Measurements from ENCODE around the gene KCNG3. TPM values are rescaled to one million over a fixed set of nuclear protein-coding genes. Genes with fewer than 3 reads are reported as not detected.

Gene KCNG3
- total RNA-seq, 1 experiment from 2014 or later = 0.94 TPM

- Mint-ChIP-seq H3K4me1 (ENCODE audit: low read depth, unreplicated experiment) (no peaks in the 10 kb centered on the region), H3K36me3 (ENCODE audit: insufficient read depth, unreplicated experiment) (no peaks in the 10 kb centered on the region), H3K4me3 (ENCODE audit: low read depth, unreplicated experiment) (no peak overlapping the region), H3K27me3 (ENCODE audit: unreplicated experiment) (no peaks in the 10 kb centered on the region), H3K9me3 (ENCODE audit: low read depth, unreplicated experiment) (peaks cover 7% of the 10 kb centered on the region), H3K27ac (ENCODE audit: unreplicated experiment) (no peak overlapping the region)
- no peak for TF ChIP-seq CTCF (IDR thresholded peaks at IDR 0.05; ENCODE audit: unreplicated experiment)
- CTCF ChIA-PET = no interaction called here
- intact Hi-C loops (cut with micrococcal nuclease; ENCODE audit: unreplicated experiment) = no loop called here
- DNase-seq = no peak
- BruUV-seq (replicated peaks) = no TSS peak
Observed at GRCh38 chr2:42414648-42415047, 79.1 kb downstream of the KCNG3 start.

GRCh38 chr2:42414158-42414557 is 79.6 kb downstream of the KCNG3 start:
- no peaks in the 10 kb centered on the region for H3K27me3 Mint-ChIP-seq (ENCODE audit: unreplicated experiment)
- H3K4me3 Mint-ChIP-seq (ENCODE audit: low read depth, unreplicated experiment) = no peak overlapping the region
- intact Hi-C loops (cut with micrococcal nuclease; ENCODE audit: unreplicated experiment) = no loop called here
- DNase-seq = no peak
- CTCF ChIA-PET = no interaction called here
- TF ChIP-seq CTCF (IDR thresholded peaks at IDR 0.05; ENCODE audit: unreplicated experiment) = no peak
- no peaks in the 10 kb centered on the region for H3K36me3 Mint-ChIP-seq (ENCODE audit: insufficient read depth, unreplicated experiment)
- BruUV-seq (replicated peaks) = no TSS peak
- H3K9me3 Mint-ChIP-seq (ENCODE audit: low read depth, unreplicated experiment) = peaks cover 7% of the 10 kb centered on the region
- H3K4me1 Mint-ChIP-seq (ENCODE audit: low read depth, unreplicated experiment) = no peaks in the 10 kb centered on the region
- no peak overlapping the region for H3K27ac Mint-ChIP-seq (ENCODE audit: unreplicated experiment)

DNA sequence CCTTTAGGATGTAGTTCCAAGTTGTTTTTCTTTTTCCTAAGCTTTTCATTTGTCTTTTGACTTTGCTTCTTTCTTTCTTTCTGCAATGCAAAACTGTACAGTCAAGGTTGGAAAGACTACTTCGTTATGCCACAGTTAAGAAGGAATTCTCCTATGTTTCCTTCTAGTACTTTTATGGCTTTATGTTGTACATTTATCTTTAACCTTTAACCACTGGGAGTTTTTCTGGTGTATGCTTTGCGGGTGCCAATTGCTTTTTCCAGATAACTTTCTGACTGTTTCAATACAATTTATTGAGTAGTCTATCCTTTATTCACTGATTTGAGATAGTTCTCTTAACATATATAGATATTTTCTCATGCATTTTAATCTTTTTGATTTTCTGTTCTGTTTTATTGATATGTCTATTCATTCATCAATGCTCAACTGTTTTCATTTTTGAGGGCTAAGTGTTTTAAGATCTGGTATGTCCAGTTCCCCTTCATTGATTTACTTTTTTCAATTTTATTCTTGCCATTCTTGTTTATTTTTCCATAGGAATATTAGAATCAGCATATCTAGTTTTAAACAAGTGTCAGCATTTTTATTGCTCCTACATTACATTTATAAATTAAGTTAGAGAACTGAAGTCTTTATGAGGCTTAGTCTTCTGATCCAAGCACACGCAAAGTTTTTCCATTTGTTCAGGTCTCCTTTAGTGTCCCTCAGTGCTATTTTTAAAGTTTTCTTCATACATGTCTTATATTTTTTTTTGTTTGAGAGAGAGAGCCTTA is 82.9 kb downstream of the KCNG3 start:
- intact Hi-C loops (cut with micrococcal nuclease; ENCODE audit: unreplicated experiment) = no loop called here
- CTCF ChIA-PET = no interaction called here
- Mint-ChIP-seq H3K27ac (ENCODE audit: unreplicated experiment) (no peak overlapping the region), H3K27me3 (ENCODE audit: unreplicated experiment) (no peaks in the 10 kb centered on the region), H3K4me1 (ENCODE audit: low read depth, unreplicated experiment) (no peaks in the 10 kb centered on the region), H3K4me3 (ENCODE audit: low read depth, unreplicated experiment) (no peak overlapping the region), H3K9me3 (ENCODE audit: low read depth, unreplicated experiment) (peaks cover 7% of the 10 kb centered on the region), H3K36me3 (ENCODE audit: insufficient read depth, unreplicated experiment) (no peaks in the 10 kb centered on the region)
- DNase-seq = no peak
- no TSS peak for BruUV-seq (replicated peaks)
- no peak for TF ChIP-seq CTCF (IDR thresholded peaks at IDR 0.05; ENCODE audit: unreplicated experiment)

- no peak for TF ChIP-seq CTCF (IDR thresholded peaks at IDR 0.05; ENCODE audit: unreplicated experiment)
- no peaks in the 10 kb centered on the region for H3K36me3 Mint-ChIP-seq (ENCODE audit: insufficient read depth, unreplicated experiment)
Observed at GRCh38 chr2:42408009-42408408, 85.8 kb downstream of the KCNG3 start.

More at GRCh38 chr2:42408009-42408408, 85.8 kb downstream of the KCNG3 start:
- no peaks in the 10 kb centered on the region for H3K9me3 Mint-ChIP-seq (ENCODE audit: low read depth, unreplicated experiment)
- H3K4me3 Mint-ChIP-seq (ENCODE audit: low read depth, unreplicated experiment) = no peak overlapping the region
- no peak overlapping the region for H3K27ac Mint-ChIP-seq (ENCODE audit: unreplicated experiment)
- no peaks in the 10 kb centered on the region for H3K27me3 Mint-ChIP-seq (ENCODE audit: unreplicated experiment)
- DNase-seq = no peak
- CTCF ChIA-PET = no interaction called here
- no TSS peak for BruUV-seq (replicated peaks)
- H3K4me1 Mint-ChIP-seq (ENCODE audit: low read depth, unreplicated experiment) = no peaks in the 10 kb centered on the region
- intact Hi-C loops (cut with micrococcal nuclease; ENCODE audit: unreplicated experiment) = no loop called here

Data from Calu3 (cell line).